MM.1S (cell line): ENCODE measurements around the gene FNTB.

ENCODE experiments used
- DNase-seq: peaks from one replicate; pipeline ENCODE4 v3.0.0-alpha.2; 2015
- H2AFZ ChIP-seq: fragments of 300-600 bp; sonication (generic); 2 replicates; pipeline ENCODE4 v1.6.0; 2016; ENCODE audit warnings: antibody characterized with exemption, low read length
- H3F3A ChIP-seq: fragments of 300-600 bp; sonication (generic); 2 replicates; pipeline ENCODE4 v1.6.1; 2016; ENCODE audit warnings: mild to moderate bottlenecking, antibody characterized with exemption, low read length, moderate library complexity, mixed read lengths; ENCODE audit not compliant: insufficient read depth
- H3K27ac ChIP-seq: fragments of 300-600 bp; sonication (generic); 2 replicates; pipeline ENCODE4 v1.5.1; 2016; ENCODE audit warnings: mild to moderate bottlenecking, low read length
- H3K27me3 ChIP-seq: fragments of 300-600 bp; sonication (generic); replicated peaks from 2 replicates; pipeline ENCODE4 v1.6.0; 2016; ENCODE audit warnings: low read length; ENCODE audit not compliant: insufficient read depth
- H3K36me3 ChIP-seq: fragments of 300-600 bp; sonication (generic); replicated peaks from 2 replicates; pipeline ENCODE4 v1.6.1; 2016; ENCODE audit warnings: mild to moderate bottlenecking, low read length, mixed read lengths; ENCODE audit not compliant: insufficient read depth
- H3K4me1 ChIP-seq: fragments of 300-600 bp; sonication (generic); 2 replicates; pipeline ENCODE4 v1.6.1; 2016; ENCODE audit warnings: low read length, mixed read lengths
- H3K4me2 ChIP-seq: fragments of 300-600 bp; sonication (generic); 2 replicates; pipeline ENCODE4 v1.6.0; 2016; ENCODE audit warnings: low read depth, low read length
- H3K4me3 ChIP-seq: fragments of 300-600 bp; sonication (generic); 2 replicates; pipeline ENCODE4 v1.5.1; 2016; ENCODE audit warnings: low read length, mixed read lengths
- H3K79me2 ChIP-seq: fragments of 300-600 bp; sonication (generic); 2 replicates; pipeline ENCODE4 v1.6.1; 2016; ENCODE audit warnings: mixed run types, low read length, mixed read lengths
- H3K9ac ChIP-seq: fragments of 300-600 bp; sonication (generic); 2 replicates; pipeline ENCODE4 v1.6.1; 2016; ENCODE audit warnings: low read length, mixed read lengths
- H3K9me2 ChIP-seq: fragments of 300-600 bp; sonication (generic); replicated peaks from 2 replicates; pipeline ENCODE4 v1.6.1; 2016; ENCODE audit warnings: mild to moderate bottlenecking, low read length, mixed read lengths; ENCODE audit not compliant: insufficient read depth
- H3K9me3 ChIP-seq: fragments of 300-600 bp; sonication (generic); replicated peaks from 2 replicates; pipeline ENCODE4 v1.6.1; 2016; ENCODE audit warnings: mild to moderate bottlenecking, low read length, mixed read lengths; ENCODE audit not compliant: insufficient read depth
- H4K20me1 ChIP-seq: fragments of 300-600 bp; sonication (generic); 2 replicates; pipeline ENCODE4 v1.6.1; 2016; ENCODE audit warnings: mild to moderate bottlenecking, low read length, moderate library complexity, mixed read lengths; ENCODE audit not compliant: insufficient read depth
- EZH2 ChIP-seq: fragments of 300-600 bp; sonication (generic); optimal IDR thresholded peaks from 2 replicates; pipeline ENCODE3; 2017; ENCODE audit warnings: low read depth, mild to moderate bottlenecking, antibody characterized with exemption, low read length, mixed read lengths
- EZH2phosphoT487 ChIP-seq: fragments of 300-600 bp; sonication (generic); IDR thresholded peaks from 2 replicates; pipeline ENCODE4 v1.6.1; 2018; ENCODE audit warnings: antibody characterized with exemption, low read length
- TF ChIP-seq, protein P1 (sequence below): fragments of 300-600 bp; sonication (generic); IDR thresholded peaks from 2 replicates; pipeline ENCODE4 v1.5.1; 2016; ENCODE audit warnings: antibody characterized with exemption, low read length, mixed read lengths

Gene FNTB

DNA sequence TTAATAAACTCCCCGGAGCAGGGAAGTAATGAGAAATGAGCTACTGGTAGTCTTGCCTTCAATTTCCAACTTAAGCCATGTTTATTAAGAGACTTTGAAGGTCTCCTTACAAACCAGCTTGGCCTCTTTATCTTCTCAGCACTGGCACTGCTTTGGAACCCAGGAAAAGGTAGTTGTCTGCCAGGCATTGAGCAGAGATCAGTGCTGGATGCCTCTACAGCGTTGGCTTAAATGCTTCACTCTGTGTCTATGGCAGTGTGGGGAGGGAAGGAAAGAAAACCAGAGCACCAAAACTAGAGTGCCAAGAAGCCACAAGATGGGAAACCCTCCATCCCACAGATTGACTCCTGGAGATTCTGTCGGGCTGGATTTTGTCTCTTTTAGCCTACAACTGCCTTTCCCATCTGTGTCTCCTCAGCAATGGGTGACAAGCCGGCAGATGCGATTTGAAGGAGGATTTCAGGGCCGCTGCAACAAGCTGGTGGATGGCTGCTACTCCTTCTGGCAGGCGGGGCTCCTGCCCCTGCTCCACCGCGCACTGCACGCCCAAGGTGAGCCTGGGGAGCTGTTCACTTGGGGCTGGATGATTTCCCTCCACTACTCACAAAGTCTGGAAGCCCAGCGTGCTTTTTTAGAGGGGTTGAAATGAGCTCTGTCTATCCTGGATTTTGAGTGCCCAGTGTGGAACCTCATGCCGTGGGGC is 57.3 kb downstream of the FNTB start:
- Histone ChIP-seq H3K79me2 (no peaks in the 10 kb centered on the region), H3F3A (no peaks in the 10 kb centered on the region), H3K36me3 (no peaks in the 10 kb centered on the region)

DNA sequence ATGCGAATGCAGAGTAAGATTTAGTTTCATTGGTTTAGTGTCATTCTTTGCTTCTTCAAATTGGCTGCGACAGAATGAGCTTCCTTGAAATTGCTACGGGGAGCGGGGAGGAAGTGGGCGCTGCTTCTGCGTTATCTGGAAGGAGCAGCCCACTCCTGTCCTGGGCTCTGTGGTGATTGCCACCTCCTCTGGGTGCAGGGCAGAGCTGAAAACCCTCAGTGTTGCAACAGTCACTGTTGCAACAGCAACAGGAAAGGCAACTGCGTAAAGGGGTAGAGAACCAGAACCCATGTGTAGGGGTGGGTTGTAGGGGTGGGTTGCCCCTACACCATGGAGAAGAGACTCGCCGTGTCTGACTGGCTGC is 57.9 kb downstream of the FNTB start:
- Histone ChIP-seq H3K36me3 (no peaks in the 10 kb centered on the region), H3K9ac (no peak overlapping the region), H3K9me2 (no peaks in the 10 kb centered on the region), H3K79me2 (no peaks in the 10 kb centered on the region), H2AFZ (no peak overlapping the region), H3K9me3 (no peaks in the 10 kb centered on the region), H3K27me3 (no peaks in the 10 kb centered on the region), H3K4me2 (no peak overlapping the region), H3F3A (no peaks in the 10 kb centered on the region), H3K4me1 (no peaks in the 10 kb centered on the region), H3K27ac (no peak overlapping the region), H3K4me3 (no peak overlapping the region), H4K20me1 (no peaks in the 10 kb centered on the region)
- DNase-seq = no peak
- TF ChIP-seq EZH2 (no peak), EZH2phosphoT487 (no peak)
- TF ChIP-seq, protein P1, sequence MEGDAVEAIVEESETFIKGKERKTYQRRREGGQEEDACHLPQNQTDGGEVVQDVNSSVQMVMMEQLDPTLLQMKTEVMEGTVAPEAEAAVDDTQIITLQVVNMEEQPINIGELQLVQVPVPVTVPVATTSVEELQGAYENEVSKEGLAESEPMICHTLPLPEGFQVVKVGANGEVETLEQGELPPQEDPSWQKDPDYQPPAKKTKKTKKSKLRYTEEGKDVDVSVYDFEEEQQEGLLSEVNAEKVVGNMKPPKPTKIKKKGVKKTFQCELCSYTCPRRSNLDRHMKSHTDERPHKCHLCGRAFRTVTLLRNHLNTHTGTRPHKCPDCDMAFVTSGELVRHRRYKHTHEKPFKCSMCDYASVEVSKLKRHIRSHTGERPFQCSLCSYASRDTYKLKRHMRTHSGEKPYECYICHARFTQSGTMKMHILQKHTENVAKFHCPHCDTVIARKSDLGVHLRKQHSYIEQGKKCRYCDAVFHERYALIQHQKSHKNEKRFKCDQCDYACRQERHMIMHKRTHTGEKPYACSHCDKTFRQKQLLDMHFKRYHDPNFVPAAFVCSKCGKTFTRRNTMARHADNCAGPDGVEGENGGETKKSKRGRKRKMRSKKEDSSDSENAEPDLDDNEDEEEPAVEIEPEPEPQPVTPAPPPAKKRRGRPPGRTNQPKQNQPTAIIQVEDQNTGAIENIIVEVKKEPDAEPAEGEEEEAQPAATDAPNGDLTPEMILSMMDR = no peak

More for the DNA sequence above, 57.3 kb downstream of the FNTB start:
- no peaks in the 10 kb centered on the region for H4K20me1 ChIP-seq
- H3K4me1 ChIP-seq = no peaks in the 10 kb centered on the region
- no peak overlapping the region for H3K27ac ChIP-seq
- no peaks in the 10 kb centered on the region for H3K9me2 ChIP-seq
- no peaks in the 10 kb centered on the region for H3K9me3 ChIP-seq
- H2AFZ ChIP-seq = no peak overlapping the region
- no peak overlapping the region for H3K4me2 ChIP-seq
- no peak overlapping the region for H3K9ac ChIP-seq
- no peak overlapping the region for H3K4me3 ChIP-seq
- no peaks in the 10 kb centered on the region for H3K27me3 ChIP-seq
- TF ChIP-seq EZH2 (no peak), EZH2phosphoT487 (no peak)
- TF ChIP-seq, protein P1 = no peak
- no peak for DNase-seq

DNA sequence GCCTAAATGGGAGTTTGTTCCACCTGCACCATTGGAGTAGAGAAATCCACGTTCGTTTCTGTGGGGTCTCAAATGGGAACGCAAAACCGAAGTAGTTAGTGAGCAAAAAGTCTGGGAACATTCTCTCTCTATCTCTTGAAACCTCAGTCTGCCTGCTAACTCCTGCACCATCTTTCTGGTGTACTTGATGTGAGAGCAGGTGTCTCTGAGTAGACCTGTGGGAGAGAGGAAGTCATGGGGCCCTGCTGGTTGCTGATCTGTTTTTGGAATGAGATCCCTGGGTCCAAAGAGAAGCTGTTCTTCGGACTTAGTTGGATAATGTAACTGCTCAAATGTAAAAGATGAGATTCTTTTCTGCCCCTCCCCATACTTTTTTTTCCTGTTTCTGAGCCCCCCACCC is 58.3 kb downstream of the FNTB start:
- Histone ChIP-seq H3K9ac (no peak overlapping the region), H3K27me3 (no peaks in the 10 kb centered on the region), H3K9me3 (no peaks in the 10 kb centered on the region), H3K79me2 (no peaks in the 10 kb centered on the region), H3K4me2 (no peak overlapping the region), H3K4me1 (no peaks in the 10 kb centered on the region), H3K9me2 (no peaks in the 10 kb centered on the region), H4K20me1 (no peaks in the 10 kb centered on the region), H2AFZ (no peak overlapping the region), H3F3A (no peaks in the 10 kb centered on the region), H3K27ac (no peak overlapping the region), H3K36me3 (no peaks in the 10 kb centered on the region), H3K4me3 (no peak overlapping the region)
- DNase-seq = no peak
- TF ChIP-seq EZH2phosphoT487 (no peak), EZH2 (no peak)
- TF ChIP-seq, protein P1 = no peak
